TTC549 (cell line): ENCODE data around the gene HSPBAP1.
"Not testable (repeated sequence)": the region's sequence is repeated elsewhere in the genome, so short reads cannot be mapped to it uniquely, and the experiment has no call there.

Experiments
- FAIRE-seq: peaks from 2 replicates; lab custom pipeline; 2012; peaks lifted over from hg19 to GRCh38; lab: Jason Lieb, UNC

Gene HSPBAP1

DNA sequence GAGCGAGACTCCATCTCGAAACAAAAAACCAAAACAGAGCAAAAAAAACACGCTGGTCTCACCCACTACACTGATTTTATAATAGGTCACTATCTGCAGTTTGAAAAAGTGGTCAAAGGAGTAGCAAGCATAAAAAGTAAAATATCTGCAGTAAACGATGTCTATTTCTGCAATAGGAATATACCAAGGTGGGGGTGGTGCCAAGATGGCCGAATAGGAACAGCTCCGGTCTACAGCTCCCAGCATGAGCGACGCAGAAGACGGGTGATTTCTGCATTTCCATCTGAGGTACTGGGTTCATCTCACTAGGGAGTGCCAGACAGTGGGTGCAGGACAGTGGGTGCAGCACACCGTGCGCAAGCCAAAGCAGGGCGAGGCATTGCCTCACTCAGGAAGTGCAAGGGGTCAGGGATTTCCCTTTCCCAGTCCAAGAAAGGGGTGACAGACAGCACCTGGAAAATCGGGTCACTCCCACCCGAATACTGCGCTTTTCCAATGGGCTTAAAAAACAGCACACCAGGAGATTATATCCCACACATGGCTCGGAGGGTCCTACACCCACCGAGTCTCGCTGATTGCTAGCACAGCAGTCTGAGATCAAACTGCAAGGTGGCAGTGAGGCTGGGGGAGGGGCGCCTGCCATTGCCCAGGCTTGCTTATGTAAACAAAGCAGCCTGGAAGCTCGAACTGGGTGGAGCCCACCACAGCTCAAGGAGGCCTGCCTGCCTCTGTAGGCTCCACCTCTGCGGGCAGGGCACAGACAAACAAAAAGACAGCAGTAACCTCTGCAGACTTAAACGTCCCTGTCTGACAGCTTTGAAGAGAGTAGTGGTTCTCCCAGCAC, 60.7 kb downstream of the HSPBAP1 start:
- not testable (repeated sequence) for FAIRE-seq

DNA sequence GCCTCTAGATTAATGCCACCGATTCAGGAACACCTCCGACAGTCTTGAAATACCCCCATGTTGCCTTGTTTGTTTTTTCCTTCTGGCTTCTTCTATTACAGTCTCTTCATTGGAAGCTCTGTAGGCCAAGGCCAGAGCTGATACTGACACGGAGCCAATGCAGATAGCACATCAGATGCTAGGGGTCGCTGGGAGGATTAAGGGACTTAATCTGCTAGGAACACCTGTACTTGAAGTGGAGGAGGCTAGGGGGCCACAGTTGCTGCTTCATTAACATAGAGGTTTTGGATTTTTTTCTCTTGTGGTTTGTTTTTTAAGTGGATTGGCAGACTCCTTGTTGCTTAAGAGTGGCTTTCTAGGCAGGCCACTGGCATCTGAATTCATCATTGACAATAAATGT, 63.4 kb downstream of the HSPBAP1 start:
- no peak for FAIRE-seq

DNA sequence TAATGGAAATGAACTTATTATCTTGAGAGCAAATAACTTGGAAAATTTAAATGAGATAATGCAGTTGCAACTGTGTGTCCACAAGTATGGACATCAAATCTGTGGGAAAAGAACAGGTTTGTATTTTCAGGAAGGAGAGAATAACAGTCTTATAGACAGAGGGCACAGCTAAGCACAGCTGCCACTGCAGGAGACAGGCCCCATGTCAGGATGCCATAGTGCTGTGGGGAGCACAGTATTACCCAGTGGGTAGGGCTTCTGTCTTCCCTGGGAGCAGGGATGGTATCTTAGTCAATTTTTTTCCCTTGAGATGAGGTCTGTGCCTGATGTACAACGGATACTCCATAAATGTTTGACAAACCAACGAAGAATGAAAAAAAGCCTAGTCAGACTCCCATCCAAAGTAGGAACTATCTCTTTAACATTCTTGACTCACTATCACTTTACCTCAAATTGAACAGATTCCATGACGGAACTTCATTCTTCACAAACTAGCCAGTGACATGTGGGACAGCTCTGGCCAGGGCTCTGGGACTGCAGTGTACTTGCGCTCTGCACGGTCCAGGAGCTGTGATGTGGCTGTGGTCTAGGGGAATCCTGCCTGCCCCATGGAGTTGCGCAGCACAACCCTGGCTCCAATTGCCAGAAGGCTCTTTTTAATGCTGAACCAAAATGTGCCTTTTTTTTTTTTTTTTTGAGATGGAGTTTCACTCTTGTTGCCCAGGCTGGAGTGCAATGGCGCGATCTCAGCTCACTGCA, 64.7 kb downstream of the HSPBAP1 start:
- FAIRE-seq: no peak

DNA sequence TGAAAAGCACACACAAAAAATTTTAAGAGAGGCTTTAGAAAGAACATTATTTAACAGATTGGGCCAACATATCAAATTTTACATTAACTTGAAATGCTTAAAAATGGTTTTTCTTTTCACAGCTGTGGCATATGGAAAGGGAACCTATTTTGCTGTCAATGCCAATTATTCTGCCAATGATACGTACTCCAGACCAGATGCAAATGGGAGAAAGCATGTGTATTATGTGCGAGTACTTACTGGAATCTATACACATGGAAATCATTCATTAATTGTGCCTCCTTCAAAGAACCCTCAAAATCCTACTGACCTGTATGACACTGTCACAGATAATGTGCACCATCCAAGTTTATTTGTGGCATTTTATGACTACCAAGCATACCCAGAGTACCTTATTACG, 65.4 kb downstream of the HSPBAP1 start:
- FAIRE-seq: no peak

DNA sequence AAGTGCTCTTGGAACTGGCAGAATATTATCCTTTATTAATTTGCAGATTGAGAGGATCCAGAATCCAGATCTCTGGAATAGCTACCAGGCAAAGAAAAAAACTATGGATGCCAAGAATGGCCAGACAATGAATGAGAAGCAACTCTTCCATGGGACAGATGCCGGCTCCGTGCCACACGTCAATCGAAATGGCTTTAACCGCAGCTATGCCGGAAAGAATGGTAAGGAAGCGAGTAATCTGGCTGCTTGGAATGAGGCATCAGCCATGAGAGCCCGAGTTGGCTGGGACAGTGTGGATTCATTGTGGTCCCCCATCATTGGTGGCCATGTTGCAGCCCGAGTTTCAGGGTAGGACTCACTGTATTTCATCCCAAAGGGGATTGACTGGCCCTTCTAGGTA, 65.9 kb downstream of the HSPBAP1 start:
- no peak for FAIRE-seq

DNA sequence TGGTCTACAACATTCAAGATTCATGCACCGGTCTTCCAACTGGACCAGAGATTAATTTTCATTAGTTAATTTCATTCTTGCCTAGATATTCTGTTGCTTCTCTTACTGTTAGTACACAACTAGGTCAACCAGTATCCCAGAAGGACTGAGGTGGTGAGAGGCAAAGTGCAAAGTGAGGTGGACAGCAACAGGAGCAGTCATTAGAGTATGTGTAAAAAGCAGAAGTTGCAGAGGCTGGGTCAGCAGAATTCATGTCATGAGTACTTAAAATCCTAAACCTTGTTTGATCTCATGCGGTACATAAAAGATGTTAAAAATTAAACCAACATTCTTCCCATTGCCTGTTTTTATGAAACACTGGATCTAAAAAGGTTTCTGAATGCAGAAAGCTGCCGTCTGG, 66.3 kb downstream of the HSPBAP1 start:
- no peak for FAIRE-seq

DNA sequence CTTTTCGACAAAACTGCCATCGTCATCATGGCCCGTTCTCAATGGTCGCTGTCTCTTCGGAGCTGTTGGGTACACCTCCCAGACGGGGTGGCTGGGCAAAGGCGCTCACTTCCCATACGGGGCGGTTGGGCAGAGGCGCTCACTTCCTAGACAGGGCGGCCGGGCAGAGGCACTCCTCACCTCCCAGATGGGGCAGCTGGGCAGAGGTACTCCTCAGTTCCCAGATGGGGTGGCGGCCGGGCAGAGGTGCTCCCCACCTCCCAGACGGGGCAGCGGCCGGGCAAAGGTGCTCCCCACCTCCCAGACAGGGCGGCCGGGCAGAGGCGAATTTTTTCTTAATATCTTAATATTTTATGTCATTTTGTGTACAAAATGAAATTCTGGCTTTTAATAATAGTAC, 68.5 kb downstream of the HSPBAP1 start:
- no peak for FAIRE-seq

DNA sequence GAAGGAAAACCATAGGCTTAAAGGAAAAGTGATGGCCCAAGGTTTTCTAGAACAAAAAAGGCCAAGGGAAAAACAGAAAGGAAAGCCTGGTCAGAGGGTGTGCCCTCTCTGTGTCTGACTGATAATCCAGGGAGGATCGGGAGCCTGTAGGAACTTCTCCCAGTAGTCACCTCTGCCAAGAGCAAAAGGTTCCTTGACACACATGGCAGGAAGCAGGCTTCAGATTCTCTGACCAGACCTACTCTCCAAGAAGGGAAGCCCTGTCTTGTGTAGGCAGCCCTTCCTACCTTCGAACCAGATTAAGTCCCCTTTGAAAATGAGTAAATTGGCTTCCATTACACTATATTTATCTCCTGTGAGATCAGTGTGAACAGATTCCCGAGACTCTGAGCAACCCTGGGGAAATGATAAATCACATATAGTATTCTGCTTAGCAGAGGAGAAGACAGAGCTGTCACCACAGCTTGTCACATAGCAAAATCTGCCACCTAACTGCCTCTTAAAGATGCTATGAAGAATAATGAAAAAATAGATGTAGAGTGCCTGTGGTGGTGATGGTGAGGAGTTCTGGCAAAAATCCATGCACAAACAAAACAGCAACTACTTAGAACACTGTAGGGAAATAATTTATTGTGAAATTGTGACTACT, 74.2 kb downstream of the HSPBAP1 start:
- no peak for FAIRE-seq

DNA sequence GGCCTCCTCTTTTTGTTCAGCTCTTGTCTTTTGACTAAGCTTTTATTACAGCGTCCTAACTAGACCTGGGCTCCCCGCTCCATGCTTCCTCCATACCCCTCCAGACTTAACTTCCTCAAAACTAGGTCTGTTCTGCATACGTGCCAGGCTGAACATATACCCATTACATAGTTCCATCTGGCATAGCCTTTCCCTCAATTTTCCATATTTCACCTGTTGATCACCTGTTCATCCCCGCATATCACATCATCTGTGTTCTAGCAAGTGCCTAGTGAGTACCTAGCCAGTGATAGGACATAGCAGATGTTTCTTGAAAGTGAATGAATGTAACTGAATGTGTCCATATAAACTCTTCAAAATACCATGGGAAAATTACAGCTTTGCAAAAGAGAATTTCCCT, 77.0 kb downstream of the HSPBAP1 start:
- FAIRE-seq: no peak

DNA sequence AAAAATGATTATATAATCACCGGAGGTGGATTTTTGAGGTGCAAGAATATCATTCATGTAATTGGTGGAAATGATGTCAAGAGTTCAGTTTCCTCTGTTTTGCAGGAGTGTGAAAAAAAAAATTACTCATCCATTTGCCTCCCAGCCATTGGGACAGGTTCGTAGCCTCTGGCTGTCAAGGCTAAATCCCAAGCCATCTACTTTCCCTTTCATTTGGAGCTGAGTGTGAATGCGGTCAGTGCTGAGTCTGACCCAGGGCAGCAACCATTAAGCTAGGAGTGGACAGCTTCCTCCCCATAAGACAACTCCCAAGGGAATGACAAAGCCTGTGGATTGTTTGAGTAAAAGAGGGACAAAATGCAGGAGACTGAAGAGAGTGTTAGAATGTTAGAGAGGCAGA, 79.4 kb downstream of the HSPBAP1 start:
- FAIRE-seq: no peak

DNA sequence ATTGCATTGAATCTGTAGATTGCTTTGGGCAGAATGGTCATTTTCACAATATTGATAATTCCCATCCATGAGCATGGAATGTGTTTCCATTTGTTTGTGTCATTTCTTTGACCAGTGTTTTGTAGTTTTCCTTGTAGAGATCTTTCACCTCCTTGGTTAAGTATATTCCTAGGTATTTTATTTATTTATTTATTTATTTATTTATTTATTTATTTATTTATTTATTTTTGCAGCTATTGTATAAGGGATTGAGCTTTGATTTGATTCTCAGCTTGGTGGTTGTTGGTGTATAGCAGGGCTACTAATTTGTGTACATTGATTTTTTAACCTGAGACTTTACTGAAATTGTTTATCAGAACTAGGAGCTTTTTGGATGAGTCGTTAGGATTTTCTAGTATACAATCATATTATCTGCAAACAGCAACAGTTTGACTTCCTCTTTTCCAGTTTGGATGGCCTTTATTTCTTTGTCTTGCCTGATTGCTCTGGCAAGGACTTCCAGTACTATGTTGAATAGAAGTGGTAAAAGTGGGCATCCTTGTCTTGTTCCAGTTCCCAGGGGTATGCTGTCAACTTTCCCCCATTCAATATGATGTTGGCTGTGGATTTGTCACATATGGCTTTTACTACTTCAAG, 82.9 kb downstream of the HSPBAP1 start:
- FAIRE-seq: not testable (repeated sequence)

DNA sequence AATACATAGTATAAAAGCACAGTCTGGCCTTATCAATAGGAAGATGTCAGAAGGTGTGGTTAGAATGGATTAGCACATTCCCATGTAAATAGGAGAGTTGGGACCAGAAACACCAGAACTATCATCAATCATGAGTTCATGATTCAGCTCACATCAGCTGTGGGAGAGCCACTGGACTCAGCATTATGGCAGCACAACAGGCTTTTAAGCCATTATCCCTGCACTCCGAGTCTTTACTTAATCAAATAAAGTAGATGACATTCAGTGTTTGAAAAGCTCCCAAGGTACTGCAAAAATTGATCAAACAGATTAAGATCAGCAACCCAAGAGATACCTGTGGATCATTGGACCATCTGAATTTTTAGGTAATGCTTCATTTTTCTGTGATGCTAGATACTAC, 88.3 kb downstream of the HSPBAP1 start:
- FAIRE-seq: no peak

DNA sequence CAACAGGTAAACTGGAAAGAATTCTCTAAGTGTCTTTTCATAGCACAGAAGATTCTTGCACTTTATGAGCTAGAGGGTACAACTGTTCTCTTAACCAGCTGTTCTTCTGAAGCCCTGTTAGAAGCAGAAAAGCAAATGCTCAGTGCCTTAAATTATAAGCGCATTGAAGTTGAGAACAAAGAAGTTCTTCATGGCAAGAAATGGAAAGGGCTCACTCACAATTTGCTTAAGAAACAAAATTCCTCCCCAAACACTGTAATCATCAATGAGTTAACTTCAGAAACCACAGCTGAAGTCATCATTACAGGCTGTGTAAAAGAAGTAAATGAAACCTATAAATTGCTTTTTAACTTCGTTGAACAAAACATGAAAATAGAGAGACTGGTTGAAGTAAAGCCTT, 93.4 kb downstream of the HSPBAP1 start:
- FAIRE-seq: no peak

DNA sequence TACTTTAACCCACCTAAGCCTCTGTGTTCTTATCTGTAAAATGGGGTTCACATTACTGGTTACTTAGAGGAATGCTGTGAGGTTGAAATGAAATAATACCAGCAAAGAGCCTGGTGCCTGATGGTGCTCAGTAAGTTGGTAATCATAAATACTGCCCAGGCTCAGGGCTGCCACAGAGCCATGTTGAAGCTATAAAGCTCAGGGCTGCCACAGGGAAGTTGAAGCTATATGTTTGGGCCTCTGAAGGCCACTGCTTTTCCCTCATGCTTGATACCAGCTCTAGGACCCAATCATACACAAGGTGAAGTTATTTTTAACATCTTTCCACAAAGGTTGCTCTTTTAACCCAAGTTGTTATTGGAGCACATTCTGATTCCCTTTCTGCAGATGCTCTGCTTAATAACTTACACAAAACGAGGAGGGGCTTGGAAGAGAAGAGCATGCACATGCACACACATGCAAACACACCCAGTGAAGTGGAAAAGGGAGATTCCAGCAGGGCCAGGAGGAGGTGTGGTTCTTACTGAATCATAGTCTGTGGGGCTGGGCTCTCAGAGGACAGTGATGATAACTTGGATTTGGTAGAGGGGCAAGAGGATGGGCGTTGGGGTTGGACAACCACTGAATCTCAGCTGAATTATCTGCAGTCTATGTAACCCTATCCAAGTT, 95.5 kb downstream of the HSPBAP1 start:
- FAIRE-seq: no peak

DNA sequence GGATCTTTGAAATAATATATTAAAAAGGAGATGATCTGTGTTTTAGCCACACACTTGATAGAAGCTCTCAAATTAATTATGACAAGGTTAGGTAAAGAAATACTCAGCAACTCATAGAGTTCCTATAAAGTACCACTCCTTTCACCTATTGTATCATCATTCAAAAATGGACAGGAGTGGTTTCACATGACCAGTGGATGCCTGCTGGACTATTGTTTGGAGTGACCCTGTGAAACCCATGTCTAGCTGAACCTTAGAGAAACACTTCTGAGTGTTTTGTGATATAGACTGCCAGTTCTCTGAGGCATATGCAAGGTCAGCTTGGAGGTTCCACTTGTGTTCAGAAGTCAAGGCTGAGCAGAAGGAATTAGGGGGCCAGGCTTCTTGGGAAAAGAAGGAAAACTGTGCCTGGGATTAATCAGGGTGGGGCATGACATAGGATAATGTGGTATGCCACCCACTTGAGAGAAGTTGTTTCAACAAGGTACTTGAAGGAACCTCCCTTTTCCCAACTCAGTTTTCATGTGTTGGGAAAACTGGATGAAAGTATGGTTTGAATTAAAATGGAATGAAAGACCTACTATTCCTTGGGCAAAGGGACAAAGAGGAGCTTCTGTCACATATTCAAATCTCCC, 97.6 kb downstream of the HSPBAP1 start:
- no peak for FAIRE-seq

DNA sequence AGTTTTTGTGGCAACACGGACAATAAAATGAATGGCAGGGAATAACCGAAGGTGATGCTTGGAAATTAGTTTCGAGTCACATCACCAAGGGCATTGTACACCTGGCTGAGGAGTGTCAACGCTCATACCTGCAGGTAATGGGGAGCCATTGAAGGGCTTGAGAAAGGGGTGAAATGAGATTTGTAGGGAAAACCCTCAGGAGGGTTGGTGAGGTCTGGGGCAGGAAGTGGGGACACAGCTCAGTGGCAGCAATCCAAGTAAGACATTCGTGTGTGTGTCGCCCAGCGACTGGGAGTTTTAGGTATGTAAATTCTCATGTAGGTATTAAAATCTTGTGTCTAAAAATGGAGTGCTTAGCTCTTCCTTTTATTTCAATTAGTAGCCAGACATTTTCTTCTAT, 98.7 kb downstream of the HSPBAP1 start:
- FAIRE-seq: no peak

DNA sequence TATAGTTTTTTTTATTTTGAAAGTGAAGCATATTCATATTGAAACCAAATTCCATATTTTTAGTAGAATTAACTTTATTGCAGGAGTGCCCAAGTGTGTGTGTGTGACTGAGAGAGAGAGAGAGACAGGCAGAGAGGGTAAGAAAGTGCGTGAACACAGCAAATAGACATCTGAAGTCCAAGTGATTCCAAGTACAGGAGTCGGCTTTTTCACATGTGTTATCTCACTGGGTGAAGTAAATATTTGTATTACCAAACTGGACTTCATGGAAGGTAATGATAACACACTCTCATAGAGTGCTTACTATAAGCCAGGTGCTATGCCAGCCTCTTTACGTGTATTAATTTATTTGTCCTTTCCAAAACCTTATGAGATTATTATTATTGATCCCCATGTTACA, 101.0 kb downstream of the HSPBAP1 start:
- FAIRE-seq: no peak

DNA sequence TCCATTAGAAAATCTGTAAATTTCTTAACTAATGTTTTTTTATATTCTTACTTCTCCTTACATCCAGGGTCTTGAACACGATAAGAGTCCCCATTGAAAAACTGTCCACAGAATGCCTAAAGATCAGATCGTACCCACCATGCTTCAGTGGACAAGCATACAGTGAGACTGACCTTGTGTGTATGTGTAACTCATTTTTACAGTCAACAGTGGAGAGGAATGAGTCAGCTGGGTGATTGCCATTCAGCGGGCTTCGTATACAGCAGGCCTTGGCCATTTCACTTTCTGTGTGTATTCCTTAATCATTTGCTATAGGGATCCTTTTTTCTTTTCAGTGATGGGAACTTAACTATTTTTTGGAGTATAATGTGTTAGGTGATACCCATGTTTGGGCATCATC, 102.4 kb downstream of the HSPBAP1 start:
- no peak for FAIRE-seq

DNA sequence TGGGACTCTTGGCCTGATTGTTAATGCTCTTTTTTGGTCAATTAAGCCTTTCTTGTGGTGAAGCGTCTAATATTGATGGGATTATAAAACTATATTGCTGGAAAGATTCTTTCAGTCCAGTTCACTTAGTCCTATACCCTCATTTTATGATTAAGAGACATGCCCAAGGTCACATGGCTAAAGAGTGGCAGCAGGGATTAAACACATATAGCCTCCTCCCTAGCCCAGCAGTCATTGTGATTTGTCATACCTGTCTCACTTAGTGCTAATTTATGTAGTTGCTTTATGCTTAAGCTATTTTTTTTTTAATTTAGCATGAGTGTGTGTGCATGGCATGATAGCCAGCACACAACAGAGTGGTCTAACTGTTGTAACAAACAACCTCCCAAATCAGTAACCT, 103.5 kb downstream of the HSPBAP1 start:
- no peak for FAIRE-seq
